CD14-positive monocyte (primary cell): ENCODE data around the gene TYK2. TPM values are rescaled to one million over a fixed set of nuclear protein-coding genes. Genes with fewer than 3 reads are reported as not detected.
A peak's percentile ranks its signal among the peaks of the same experiment; 100 is the strongest.

Experiments used
- DNase-seq, 3 donors: peaks; one replicate each; pipeline ENCODE4 v3.0.0-alpha.2; 2011 to 2022
- H2AFZ ChIP-seq: 2 replicates; pipeline ENCODE4 v1.6.0; 2012; ENCODE audit warnings: mild to moderate bottlenecking, low read depth, low read length, inconsistent platforms; ENCODE audit not compliant: insufficient read depth, poor library complexity, severe bottlenecking
- H3K27ac ChIP-seq, 2 donors: 1 replicate in 1 of 2; 2 replicates in 1 of 2; pipeline ENCODE4 v1.5.1; 2012 to 2013; ENCODE audit warnings: low read length in 2 of 2, control low read depth in 1 of 2, inconsistent platforms in 1 of 2, low read depth in 1 of 2, mild to moderate bottlenecking in 1 of 2
- H3K27me3 ChIP-seq, 2 donors: one replicate each; pipeline versions ENCODE4 v1.6.0 to v1.6.1; 2011 to 2013; ENCODE audit warnings: low read length in 2 of 2; ENCODE audit not compliant: control insufficient read depth in 2 of 2, insufficient read depth in 2 of 2
- H3K36me3 ChIP-seq, 2 donors: replicated peaks in 1 of 2; 1 replicate in 1 of 2; 2 replicates in 1 of 2; pipeline versions ENCODE4 v1.5.1 to v1.6.1; 2012 to 2013; ENCODE audit warnings: low read length in 2 of 2, control low read depth in 1 of 2, inconsistent platforms in 1 of 2, mild to moderate bottlenecking in 1 of 2; ENCODE audit not compliant: insufficient read depth in 2 of 2, control insufficient read depth in 1 of 2
- H3K4me1 ChIP-seq, 2 donors: 1 replicate in 1 of 2; 2 replicates in 1 of 2; pipeline versions ENCODE4 v1.5.1 to v1.6.1; 2012 to 2013; ENCODE audit warnings: low read length in 2 of 2, control low read depth in 1 of 2, inconsistent platforms in 1 of 2, mild to moderate bottlenecking in 1 of 2, moderate library complexity in 1 of 2; ENCODE audit not compliant: insufficient read depth in 2 of 2, control insufficient read depth in 1 of 2
- H3K4me2 ChIP-seq: replicated peaks from 2 replicates; pipeline ENCODE3; 2012; ENCODE audit warnings: low read length, moderate library complexity, mild to moderate bottlenecking; ENCODE audit not compliant: poor library complexity, severe bottlenecking; ENCODE audit errors: extremely low read depth
- H3K4me3 ChIP-seq, 3 experiments: fragments of 200-600 bp in 1 of 3; sonication (generic) in 1 of 3; replicated peaks in 1 of 3; 1 replicate in 2 of 3; 2 replicates in 1 of 3; pipeline ENCODE4 v1.5.1; 2011 to 2013; ENCODE audit warnings: low read length in 3 of 3, mild to moderate bottlenecking in 3 of 3, control low read depth in 2 of 3, low read depth in 2 of 3, inconsistent platforms in 1 of 3, moderate library complexity in 1 of 3
- H3K79me2 ChIP-seq: 2 replicates; pipeline ENCODE4 v1.6.0; 2012; ENCODE audit warnings: mild to moderate bottlenecking, control low read depth, inconsistent platforms, low read length, moderate library complexity; ENCODE audit not compliant: insufficient read depth
- H3K9ac ChIP-seq: 2 replicates; pipeline ENCODE4 v1.6.0; 2017; ENCODE audit warnings: low read length, mild to moderate bottlenecking; ENCODE audit not compliant: insufficient read depth, poor library complexity, severe bottlenecking
- H3K9me3 ChIP-seq, 2 donors: replicated peaks in 1 of 2; 1 replicate in 1 of 2; 2 replicates in 1 of 2; pipeline versions ENCODE4 v1.5.1 to v1.6.1; 2012 to 2013; ENCODE audit warnings: low read length in 2 of 2, control low read depth in 1 of 2; ENCODE audit not compliant: control insufficient read depth in 1 of 2, insufficient read depth in 1 of 2
- H4K20me1 ChIP-seq: 2 replicates; pipeline ENCODE4 v1.6.0; 2012; ENCODE audit warnings: mild to moderate bottlenecking, low read length, control low read depth, moderate library complexity; ENCODE audit not compliant: insufficient read depth
- H3K27ac Mint-ChIP-seq, 7 donors: one replicate each; pipeline ENCODE4 v1.8.0; 2020; ENCODE audit warnings: mild to moderate bottlenecking in 7 of 7, mixed read lengths in 7 of 7, moderate library complexity in 6 of 7, inconsistent platforms in 2 of 7
- H3K27me3 Mint-ChIP-seq, 3 donors: one replicate each; pipeline ENCODE4 v1.8.0; 2021 to 2022; ENCODE audit warnings: low read depth in 3 of 3, mild to moderate bottlenecking in 3 of 3, mixed read lengths in 3 of 3, moderate library complexity in 3 of 3, inconsistent platforms in 1 of 3
- H3K36me3 Mint-ChIP-seq, 2 donors: one replicate each; pipeline ENCODE4 v1.8.0; 2020; ENCODE audit warnings: mixed read lengths in 2 of 2, inconsistent platforms in 1 of 2, mild to moderate bottlenecking in 1 of 2
- H3K4me1 Mint-ChIP-seq: one replicate; pipeline ENCODE4 v1.8.0; 2020; ENCODE audit warnings: mild to moderate bottlenecking, mixed read lengths
- H3K4me3 Mint-ChIP-seq, 2 donors: one replicate each; pipeline ENCODE4 v1.8.0; 2020; ENCODE audit warnings: mild to moderate bottlenecking in 2 of 2, mixed read lengths in 2 of 2, moderate library complexity in 1 of 2
- H3K9me3 Mint-ChIP-seq, 7 donors: one replicate each; pipeline ENCODE4 v1.8.0; 2020 to 2022; ENCODE audit warnings: mixed read lengths in 7 of 7, mild to moderate bottlenecking in 6 of 7, moderate library complexity in 6 of 7, inconsistent platforms in 2 of 7
- CTCF ChIP-seq: fragments of 200-600 bp; IDR thresholded peaks from one replicate; pipeline ENCODE4 v1.8.0; 2022; ENCODE audit warnings: antibody characterized with exemption, mild to moderate bottlenecking
- WGBS: methylation state at CpG from one replicate; pipeline ENCODE4 v1.1.5; 2013; ENCODE audit warnings: missing lambda C conversion rate; ENCODE audit not compliant: insufficient coverage; 5-methylcytosine and 5-hydroxymethylcytosine counted together
- intact Hi-C, 2 donors: fragments of 100-400 bp; cut with micrococcal nuclease; formaldehyde crosslinking; loops; one replicate each; pipeline versions ENCODE4 v1.15.0 to v1.15.1; 2023
- polyA plus RNA-seq, 3 donors: library from polyadenylated mRNA; depleted of rRNA in 1 of 3; unstranded in 2 of 3; stranded (reverse) in 1 of 3; fragments of 300-500 nt in 2 of 3; fragments of >200 nt in 1 of 3; fragmentation: Illumina TruSeq in 2 of 3; gene quantifications; 1 replicate in 2 of 3; 2 replicates in 1 of 3; pipeline ENCODE4 v1.2.3, GENCODE V29; 2012 to 2021

TYK2 gene
- polyA plus RNA-seq, 3 donors: 82.9 to 441 (median 113) TPM

- Mint-ChIP-seq H3K9me3 (peaks cover 0 to 1% (median 0%) of the 10 kb centered on the region in 7 donors), H3K27me3 (peaks cover 2 to 5% (median 5%) of the 10 kb centered on the region in 3 donors), H3K27ac (peak within 1 kb of the TSS in 6 of 7 donors; percentile 51 to 87 (median 79)), H3K36me3 (peaks cover 24 to 44% of the 10 kb centered on the region in 2 donors), H3K4me1 (peaks cover 11% of the 10 kb centered on the region), H3K4me3 (peak within 1 kb of the TSS; percentile 83 to 93)
- Histone ChIP-seq H3K4me1 (peaks cover 7 to 15% of the 10 kb centered on the region in 2 donors), H3K27ac (peak within 1 kb of the TSS in 1 of 2 donors; percentile 0), H3K4me2 (peak within 1 kb of the TSS; percentile 87), H3K79me2 (no peaks in the 10 kb centered on the region), H2AFZ (peak within 1 kb of the TSS; percentile 89), H3K4me3 (peak within 1 kb of the TSS; percentile 53 to 80 (median 66)), H3K9ac (peak within 1 kb of the TSS; percentile 51), H3K36me3 (peaks cover 36 to 43% of the 10 kb centered on the region in 2 donors), H3K27me3 (no peaks in the 10 kb centered on the region), H4K20me1 (peaks cover 7% of the 10 kb centered on the region), H3K9me3 (no peaks in the 10 kb centered on the region)
- peak; percentile 66 to 80 (median 67) for DNase-seq
- intact Hi-C loops: no loop called here
- no peak for TF ChIP-seq CTCF
- WGBS: 2% methylated on average over 48 of the region's 55 CpGs
Observed at GRCh38 chr19:10315335-10316214, 64.8 kb downstream of the TYK2 start, which contains the start of gene FDX2. Gene FDX2 (minus strand): TSS chr19:10316015. CDS start chr19:10315996, 19 bp downstream.

- intact Hi-C loops: no loop called here
- Mint-ChIP-seq H3K4me1 (peaks cover 16% of the 10 kb centered on the region), H3K4me3 (no peak within 1 kb of the TSS), H3K36me3 (peaks cover 2 to 7% of the 10 kb centered on the region in 2 donors), H3K9me3 (no peaks in the 10 kb centered on the region), H3K27me3 (peaks cover 0 to 6% (median 2%) of the 10 kb centered on the region in 3 donors), H3K27ac (peak within 1 kb of the TSS in 3 of 7 donors; percentile 37 to 60 (median 58))
- 95% methylated on average over 14 of the region's 24 CpGs for WGBS
- no peak for TF ChIP-seq CTCF
- no peak for DNase-seq
- no peaks in the 10 kb centered on the region for H3K79me2 ChIP-seq
- H3K36me3 ChIP-seq: no peaks in the 10 kb centered on the region
- H3K4me3 ChIP-seq: no peak within 1 kb of the TSS
- no peaks in the 10 kb centered on the region for H4K20me1 ChIP-seq
- no peak within 1 kb of the TSS for H3K4me2 ChIP-seq
- no peaks in the 10 kb centered on the region for H3K9me3 ChIP-seq
- H3K9ac ChIP-seq: no peak within 1 kb of the TSS
- no peaks in the 10 kb centered on the region for H3K27me3 ChIP-seq
- no peak within 1 kb of the TSS for H2AFZ ChIP-seq
- H3K27ac ChIP-seq: no peak within 1 kb of the TSS
- H3K4me1 ChIP-seq: peaks cover 22 to 23% of the 10 kb centered on the region in 2 donors
Observed at GRCh38 chr19:10309423-10309822, 70.9 kb downstream of the TYK2 start, which contains the start of gene ZGLP1. Gene ZGLP1 (minus strand): TSS chr19:10309815.
